GM12865 (cell line): ENCODE results near the gene OR8G1.

Experiments used
- DNase-seq: peaks from one replicate; pipeline ENCODE4 v3.0.0; 2010; ENCODE audit warnings: low read depth
- H3K4me3 ChIP-seq: 2 replicates; pipeline ENCODE4 v1.5.1; 2011; ENCODE audit warnings: mild to moderate bottlenecking, low read depth, low read length, control low read depth
- CTCF ChIP-seq: IDR thresholded peaks from 2 replicates; pipeline ENCODE4 v1.5.1; 2011; ENCODE audit warnings: low read length, control low read depth, low read depth, inconsistent platforms; ENCODE audit not compliant: insufficient read depth; ENCODE audit errors: missing control alignments

Gene OR8G1, protein sequence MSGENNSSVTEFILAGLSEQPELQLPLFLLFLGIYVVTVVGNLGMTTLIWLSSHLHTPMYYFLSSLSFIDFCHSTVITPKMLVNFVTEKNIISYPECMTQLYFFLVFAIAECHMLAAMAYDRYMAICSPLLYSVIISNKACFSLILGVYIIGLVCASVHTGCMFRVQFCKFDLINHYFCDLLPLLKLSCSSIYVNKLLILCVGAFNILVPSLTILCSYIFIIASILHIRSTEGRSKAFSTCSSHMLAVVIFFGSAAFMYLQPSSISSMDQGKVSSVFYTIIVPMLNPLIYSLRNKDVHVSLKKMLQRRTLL

DNA sequence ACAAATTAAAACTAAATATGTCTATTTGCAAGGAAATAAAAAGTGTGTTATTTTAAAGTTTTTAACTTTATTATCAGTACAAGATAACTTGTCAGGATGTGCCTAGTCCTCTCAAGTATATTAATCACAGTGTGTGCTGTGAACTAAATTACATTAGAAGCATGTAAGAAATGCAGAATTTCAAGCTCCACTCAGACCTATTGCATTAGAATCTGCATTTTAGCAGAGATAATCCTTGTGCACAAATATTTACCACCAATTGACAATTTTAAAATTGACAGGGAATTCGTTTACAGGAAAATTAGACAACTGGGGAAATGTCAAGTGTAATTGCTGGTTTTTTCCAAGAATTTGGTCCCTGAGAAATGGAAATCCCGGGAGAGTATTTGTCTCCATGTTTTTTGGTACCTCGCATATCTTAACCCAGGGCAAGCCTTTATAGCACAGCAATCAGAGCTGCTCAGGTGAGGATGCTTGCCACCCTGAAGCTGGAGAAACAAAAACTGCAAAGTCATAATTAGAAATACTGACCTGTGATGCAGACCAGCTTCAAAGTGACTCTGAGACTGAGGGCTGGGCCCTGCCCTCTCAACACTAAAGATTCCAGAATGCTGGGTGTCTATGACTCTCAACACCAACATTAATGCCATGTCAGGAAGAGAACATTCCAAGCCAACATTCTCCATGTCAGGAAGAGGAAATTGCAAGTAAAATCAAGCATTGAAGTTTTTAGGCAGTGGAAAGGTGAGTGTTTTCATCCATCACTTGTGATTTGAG is at the start of gene OR8G1:
TSS of gene OR8G1 (plus strand) at position 475 of the 777 bp plus-strand sequence. CDS start 8,581 bp downstream, outside the sequence.
- H3K4me3 ChIP-seq: no peak within 1 kb of the TSS
- no peak for DNase-seq
- TF ChIP-seq CTCF: no peak

DNA sequence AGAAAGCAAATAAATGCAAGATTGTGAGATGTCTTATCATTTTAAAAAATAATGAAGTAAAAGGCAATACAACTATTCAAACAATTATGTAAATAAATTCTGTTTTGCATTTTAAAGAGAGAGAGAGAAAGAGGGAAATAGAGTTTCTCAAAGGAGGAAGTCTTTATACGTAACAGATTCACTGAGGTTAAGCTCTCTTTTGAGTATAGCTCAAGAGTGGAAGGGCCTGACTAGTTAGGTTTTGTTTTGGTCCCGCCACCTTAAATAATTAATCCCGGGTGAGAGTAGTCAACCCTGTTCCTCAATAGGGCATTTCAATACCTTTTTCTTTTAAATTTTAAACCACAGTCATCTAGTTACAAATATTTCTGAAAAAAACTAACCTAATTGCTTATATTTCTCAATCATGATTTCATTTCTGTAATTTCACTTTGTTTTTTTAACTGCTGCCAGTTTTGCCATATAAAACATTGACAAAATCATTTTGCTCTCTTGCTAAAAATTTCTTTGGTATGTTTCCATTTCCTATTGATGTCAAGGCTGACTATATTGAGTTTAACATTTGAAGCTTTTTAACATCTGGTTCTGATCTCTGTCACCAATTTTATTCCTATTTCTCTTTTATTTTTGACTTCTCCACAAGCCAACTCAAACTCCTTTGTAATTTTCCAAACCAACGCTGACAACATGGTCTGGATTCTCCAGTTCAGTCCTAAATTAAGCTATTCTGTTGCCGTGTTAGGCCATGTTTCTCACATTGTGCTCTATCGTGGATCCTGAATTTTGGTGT is 47.5 kb upstream of the OR8G1 start:
- no peak for TF ChIP-seq CTCF
- H3K4me3 ChIP-seq: no peak overlapping the region
- no peak for DNase-seq

GRCh38 chr11:124194293-124195188 is 46.4 kb upstream of the OR8G1 start:
- no peak overlapping the region for H3K4me3 ChIP-seq
- no peak for TF ChIP-seq CTCF
- DNase-seq: no peak

DNA sequence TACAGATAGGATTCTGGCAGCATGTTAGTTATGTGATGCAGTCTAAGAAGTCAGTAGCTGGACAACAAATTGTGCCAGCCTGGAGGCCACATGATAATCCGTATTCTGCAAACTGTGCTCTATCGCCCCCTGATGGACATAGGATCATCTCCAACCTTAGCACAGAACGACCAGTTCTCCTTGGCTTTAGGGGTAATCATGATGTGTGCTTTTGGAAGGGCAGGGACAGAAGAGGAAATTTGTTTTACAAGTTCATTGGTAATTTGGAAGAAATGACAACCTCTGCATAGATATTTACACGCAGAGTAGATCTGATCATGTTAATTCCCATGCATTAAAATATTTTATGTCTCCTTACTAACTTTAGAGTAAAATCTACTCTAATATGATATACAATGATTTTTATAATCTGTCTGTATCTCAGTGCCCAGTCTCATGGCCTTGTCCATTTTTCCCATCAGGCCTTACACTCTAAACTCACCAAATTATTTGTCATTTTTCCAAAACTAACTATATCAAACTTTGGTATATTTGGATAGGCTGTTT is 45.6 kb upstream of the OR8G1 start:
- H3K4me3 ChIP-seq: no peak overlapping the region
- peak; percentile 72 for DNase-seq
- TF ChIP-seq CTCF: peak; percentile 80

DNA sequence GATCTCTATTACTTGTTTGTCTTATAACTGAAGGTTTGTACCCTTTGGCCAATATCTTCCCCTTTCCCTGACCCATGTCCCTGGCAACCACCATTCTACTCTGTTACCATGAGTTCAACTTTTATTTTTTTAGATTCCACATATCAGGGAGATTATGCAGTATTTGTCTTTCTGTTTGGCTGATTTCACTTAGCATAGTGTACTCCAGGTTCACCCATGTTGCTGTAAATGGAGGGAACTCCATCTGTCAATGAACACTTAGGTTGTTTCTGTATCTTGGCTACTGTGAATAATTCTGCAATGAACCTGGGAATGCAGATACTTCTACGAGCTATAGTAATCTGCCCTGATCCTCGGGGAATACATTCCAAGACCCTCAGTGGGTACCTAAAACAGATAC is 42.9 kb upstream of the OR8G1 start:
- DNase-seq: no peak
- no peak overlapping the region for H3K4me3 ChIP-seq
- TF ChIP-seq CTCF: no peak

DNA sequence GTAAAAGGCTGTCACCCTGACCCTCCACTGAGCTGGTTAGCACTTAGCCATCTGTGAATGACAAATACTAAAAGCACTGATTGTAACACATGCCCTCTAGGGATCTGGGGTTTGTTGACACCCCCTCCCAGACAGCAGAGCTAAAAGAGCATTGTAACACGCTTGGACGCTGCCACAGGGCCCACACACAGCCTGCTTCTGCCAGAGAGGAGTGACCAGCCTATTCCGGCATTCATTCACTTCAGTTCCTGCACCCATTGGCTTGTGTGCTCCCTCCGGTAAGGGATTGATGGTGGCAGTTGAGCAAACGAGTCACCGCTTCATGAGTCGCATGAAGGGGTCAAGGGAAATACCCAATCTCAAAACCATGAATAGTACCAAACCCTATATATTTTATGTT is 42.0 kb upstream of the OR8G1 start:
- no peak overlapping the region for H3K4me3 ChIP-seq
- TF ChIP-seq CTCF: no peak
- no peak for DNase-seq
